AG10803 (cell line): ENCODE measurements around the gene OSBPL3.
A peak's percentile ranks its signal among the peaks of the same experiment; 100 is the strongest.

Experiments
- DNase-seq: peaks from one replicate; pipeline ENCODE4 v3.0.0; 2010; ENCODE audit warnings: low read depth
- H3K4me3 ChIP-seq: 2 replicates; pipeline ENCODE4 v1.5.1; 2011; ENCODE audit warnings: mild to moderate bottlenecking, low read length, control low read depth
- TF ChIP-seq, protein P1 (sequence below): conservative IDR thresholded peaks from 2 replicates; pipeline ENCODE4 v1.5.1; 2011; ENCODE audit warnings: mild to moderate bottlenecking, low read length, control low read depth, inconsistent platforms

The OSBPL3 gene

DNA sequence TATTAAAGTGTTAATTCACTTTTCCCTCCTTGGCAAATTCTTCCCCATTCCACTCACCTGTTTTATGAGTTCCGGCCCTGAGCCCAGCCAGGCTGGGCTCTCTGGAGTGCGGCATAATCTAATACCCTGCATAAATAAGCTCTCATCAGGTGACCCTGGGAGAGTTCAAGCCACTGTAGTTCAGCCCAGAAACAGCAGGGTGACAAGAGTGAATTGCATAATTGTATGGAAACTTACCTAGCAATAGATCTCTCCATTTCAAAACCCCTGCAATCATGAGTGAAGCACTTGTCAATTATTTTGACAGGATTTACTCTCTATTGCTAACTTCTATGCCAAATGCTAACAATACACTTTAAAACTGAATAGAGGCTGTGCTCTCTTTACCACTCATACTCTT, 94.7 kb downstream of the OSBPL3 start:
- no peak for DNase-seq
- TF ChIP-seq, protein P1, sequence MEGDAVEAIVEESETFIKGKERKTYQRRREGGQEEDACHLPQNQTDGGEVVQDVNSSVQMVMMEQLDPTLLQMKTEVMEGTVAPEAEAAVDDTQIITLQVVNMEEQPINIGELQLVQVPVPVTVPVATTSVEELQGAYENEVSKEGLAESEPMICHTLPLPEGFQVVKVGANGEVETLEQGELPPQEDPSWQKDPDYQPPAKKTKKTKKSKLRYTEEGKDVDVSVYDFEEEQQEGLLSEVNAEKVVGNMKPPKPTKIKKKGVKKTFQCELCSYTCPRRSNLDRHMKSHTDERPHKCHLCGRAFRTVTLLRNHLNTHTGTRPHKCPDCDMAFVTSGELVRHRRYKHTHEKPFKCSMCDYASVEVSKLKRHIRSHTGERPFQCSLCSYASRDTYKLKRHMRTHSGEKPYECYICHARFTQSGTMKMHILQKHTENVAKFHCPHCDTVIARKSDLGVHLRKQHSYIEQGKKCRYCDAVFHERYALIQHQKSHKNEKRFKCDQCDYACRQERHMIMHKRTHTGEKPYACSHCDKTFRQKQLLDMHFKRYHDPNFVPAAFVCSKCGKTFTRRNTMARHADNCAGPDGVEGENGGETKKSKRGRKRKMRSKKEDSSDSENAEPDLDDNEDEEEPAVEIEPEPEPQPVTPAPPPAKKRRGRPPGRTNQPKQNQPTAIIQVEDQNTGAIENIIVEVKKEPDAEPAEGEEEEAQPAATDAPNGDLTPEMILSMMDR = no peak
- H3K4me3 ChIP-seq = no peak overlapping the region

DNA sequence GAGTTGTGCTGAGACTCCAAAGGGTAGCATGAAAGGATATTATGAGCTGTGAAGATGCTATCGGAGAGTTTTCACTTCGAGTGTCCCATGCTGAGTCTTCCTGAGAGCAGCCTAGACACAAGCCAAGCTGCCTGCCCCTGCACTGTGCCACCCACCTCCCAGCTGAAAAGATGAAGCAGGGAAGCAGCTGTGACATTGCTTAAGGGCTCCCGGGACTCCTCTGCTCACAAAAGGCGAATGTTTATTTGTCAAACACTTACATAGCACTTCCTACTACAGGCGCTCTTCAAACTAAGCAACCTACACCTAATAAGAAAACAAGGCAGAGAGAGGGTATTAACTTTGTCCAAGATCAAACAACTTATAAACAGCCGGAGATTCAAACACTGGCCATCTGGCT, 95.6 kb downstream of the OSBPL3 start:
- no peak overlapping the region for H3K4me3 ChIP-seq
- TF ChIP-seq, protein P1 = no peak
- DNase-seq = no peak

DNA sequence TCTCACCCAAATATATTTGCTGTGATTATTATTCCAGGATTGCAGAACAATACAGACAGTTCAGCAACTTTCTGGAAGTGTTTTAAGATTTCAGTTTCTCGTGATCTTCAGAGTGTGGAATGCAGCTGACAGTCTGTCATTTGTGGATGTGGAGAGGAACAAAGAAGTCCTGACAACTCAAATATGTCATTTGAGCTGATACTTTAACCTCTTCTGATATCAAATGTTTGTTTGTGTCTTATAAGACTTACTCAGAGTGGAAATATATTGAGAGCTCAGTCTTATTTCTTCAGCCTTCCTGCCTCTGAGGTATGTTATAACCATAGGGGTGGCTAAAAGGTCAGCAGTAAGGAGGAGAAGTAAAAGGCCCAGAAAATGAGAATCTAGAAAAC, 96.4 kb downstream of the OSBPL3 start:
- TF ChIP-seq, protein P1 = no peak
- no peak for DNase-seq
- no peak overlapping the region for H3K4me3 ChIP-seq

DNA sequence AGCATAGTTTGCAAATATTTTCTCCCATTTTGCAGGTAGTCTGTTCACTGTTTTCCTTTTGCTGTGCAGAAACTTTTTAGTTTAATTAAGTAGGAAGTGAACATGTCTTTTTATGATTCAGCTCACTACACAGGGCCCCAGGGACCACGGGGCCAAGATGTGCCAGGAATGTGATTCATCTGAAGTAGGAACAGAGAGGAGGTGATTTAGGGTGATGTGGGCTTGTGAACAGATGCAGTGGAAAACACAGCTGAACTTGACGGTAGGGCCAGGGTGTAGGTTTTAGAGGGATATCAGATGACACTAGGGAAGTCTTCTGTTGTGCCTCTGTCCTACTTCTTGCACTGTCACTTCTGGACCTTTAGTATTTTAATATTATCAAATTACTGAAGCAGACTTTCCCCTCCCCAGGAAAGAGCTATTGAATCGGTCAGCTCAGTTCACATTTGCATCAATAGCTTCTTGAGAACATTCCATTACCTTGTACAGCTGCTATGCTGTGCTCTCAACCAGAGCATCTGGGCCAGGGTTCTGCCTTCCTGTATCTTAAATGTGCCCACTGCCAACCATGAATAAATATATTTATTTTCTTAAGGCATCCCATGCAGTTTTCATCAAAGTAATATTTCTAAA, 96.9 kb downstream of the OSBPL3 start:
- no peak overlapping the region for H3K4me3 ChIP-seq
- DNase-seq = peak; percentile 89
- TF ChIP-seq, protein P1 = no peak

DNA sequence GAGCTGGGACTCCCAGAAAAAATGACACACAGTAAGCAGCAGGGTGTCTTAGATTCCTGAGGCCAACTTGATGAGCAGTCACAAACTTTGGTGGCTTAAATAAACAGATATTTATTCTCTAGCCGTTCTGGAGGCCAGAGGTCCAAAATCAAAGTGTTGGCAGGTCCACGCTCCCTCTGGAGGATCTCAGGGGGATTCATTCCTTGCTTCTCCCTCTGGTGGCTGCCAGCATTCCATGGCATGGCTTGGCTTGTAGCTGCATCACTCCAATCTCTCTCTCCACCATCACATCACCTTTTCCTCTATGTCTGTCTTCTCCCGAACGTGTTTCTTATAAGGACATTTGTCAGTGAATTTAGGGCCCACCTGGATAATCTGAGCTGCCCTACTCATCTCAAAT, 98.4 kb downstream of the OSBPL3 start:
- H3K4me3 ChIP-seq = no peak overlapping the region
- TF ChIP-seq, protein P1 = no peak; the same call in 1 of the 2 replicates
- DNase-seq = no peak

DNA sequence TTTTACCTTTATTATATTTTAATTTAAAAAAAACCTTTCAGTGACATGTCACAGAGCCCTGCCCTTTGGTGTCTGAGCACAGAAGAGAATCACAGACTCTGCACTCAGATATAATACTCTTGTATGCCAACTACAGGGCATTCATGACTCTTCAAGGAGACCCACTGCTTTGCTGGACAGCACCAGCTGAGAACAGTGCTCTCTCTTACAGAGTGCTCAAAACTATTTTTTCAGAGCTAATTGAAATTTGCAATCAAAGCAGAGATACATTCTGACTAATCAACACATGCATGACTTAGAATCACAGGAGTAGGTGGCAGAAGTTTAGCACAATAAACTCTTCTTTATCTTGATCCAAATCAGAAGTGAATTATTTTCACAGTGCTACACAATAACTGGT, 99.1 kb downstream of the OSBPL3 start:
- DNase-seq = no peak
- H3K4me3 ChIP-seq = no peak overlapping the region
- TF ChIP-seq, protein P1 = no peak

DNA sequence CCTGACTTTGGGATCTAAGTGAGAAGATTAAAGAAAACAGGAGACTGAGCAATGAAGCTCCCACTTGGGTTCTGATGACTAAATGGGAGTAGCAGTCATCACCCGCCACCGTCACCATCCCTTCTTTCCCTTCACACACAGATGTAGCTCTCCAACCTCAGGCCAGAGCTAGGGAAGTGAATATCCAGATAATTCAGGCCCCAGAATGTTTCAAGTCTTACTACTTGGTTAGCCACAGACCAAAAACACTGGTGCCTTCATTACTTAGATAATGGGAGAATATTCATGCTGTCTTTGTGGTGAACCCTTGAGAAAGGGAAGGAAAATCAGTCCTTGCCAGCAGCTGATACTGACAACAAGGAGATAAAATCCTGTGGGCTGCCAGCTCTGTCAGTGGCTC, 100.7 kb downstream of the OSBPL3 start:
- TF ChIP-seq, protein P1 = no peak
- H3K4me3 ChIP-seq = no peak overlapping the region
- DNase-seq = no peak
